HG03558 (cell line): Measurements from ENCODE around the gene COL24A1.
"Not testable (repeated sequence)": the region's sequence is repeated elsewhere in the genome, so short reads cannot be mapped to it uniquely, and the experiment has no call there.

Experiments
- ATAC-seq: cut with Tn5 transposase; IDR thresholded peaks from one replicate; pipeline ENCODE4 v1.9.1; 2021; ENCODE audit warnings: moderate number of reproducible peaks; ENCODE audit not compliant: unreplicated experiment; ENCODE audit errors: extremely low read depth

Gene COL24A1

GRCh38 chr1:85830837-85831236, 325.7 kb downstream of the COL24A1 start:
- ATAC-seq = no peak

DNA sequence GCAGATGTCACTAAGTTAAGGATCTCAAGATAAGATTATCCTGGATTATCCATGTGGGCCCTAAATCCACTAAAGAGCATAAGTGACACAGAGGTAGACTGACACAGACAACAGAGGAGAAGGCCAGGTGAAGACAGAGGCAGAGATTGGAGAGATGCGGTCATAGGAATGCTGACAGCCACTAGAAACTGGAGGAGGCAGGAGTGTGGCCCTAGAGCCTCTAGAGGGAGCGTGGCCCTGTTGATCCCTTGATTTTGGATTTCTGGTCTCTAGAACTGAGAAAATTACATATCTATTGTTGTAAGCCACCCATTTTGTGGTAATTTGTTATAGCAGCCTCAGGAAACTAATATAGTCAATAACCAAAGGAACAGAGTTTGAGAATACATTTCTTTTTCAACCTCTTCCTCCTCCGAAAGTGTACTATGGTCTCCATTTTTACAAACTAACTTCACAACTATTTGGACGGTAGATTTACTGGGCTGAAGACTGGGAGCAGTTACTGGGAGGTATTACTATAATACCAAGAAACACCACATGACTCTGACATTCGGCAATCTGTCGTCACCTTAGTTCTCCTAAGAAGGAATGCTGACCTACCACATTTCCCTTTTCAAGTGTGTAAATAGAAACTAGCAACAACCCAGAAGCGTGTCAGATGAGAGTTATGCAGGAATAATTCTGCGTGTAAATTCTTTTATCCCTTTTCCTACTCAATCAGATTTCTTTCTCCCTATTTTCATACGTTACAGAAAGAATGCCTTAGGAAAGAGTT, 332.3 kb downstream of the COL24A1 start:
- ATAC-seq = no peak

- no peak for ATAC-seq
Measured at GRCh38 chr1:85822696-85823095, 333.9 kb downstream of the COL24A1 start.

DNA sequence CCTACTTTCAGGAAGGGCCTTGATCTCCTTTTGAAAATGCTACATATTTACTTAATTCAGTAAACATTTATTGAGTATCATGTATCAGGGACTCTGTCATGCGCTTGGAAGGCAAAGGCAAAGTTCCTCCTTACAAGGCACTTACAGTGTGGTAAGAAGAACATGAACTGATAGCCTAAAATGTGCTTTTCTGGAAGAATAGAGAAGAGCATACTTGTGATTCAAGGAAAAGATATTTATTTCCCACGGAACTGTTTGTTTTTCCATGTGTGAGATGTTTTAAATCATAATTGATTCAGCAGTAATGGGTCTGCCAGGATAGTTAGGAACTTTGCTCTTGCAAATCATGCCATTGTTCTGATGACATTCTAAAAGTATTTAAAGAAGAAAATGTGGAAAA, 338.2 kb downstream of the COL24A1 start:
- ATAC-seq = no peak

DNA sequence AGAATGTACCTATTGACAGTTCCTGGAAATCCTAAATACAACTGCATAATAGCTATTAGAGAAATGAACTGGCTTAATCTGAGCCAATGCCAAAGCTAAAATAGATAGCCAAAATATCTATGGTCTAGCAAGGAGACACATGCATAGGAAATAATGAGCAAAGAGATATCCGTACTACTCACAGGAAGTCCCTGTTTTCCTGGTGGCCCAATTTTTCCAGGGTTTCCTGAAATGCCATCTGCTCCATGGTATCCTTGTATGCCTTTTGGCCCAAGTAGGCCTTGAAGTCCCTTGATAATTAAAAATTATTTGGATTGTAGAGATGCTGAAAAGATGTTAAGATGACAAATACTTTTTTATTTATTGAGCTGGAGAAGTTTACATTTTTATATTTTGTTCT, 340.0 kb downstream of the COL24A1 start:
- no peak for ATAC-seq

- no peak for ATAC-seq
Measured at GRCh38 chr1:85815906-85816305, 340.7 kb downstream of the COL24A1 start.

DNA sequence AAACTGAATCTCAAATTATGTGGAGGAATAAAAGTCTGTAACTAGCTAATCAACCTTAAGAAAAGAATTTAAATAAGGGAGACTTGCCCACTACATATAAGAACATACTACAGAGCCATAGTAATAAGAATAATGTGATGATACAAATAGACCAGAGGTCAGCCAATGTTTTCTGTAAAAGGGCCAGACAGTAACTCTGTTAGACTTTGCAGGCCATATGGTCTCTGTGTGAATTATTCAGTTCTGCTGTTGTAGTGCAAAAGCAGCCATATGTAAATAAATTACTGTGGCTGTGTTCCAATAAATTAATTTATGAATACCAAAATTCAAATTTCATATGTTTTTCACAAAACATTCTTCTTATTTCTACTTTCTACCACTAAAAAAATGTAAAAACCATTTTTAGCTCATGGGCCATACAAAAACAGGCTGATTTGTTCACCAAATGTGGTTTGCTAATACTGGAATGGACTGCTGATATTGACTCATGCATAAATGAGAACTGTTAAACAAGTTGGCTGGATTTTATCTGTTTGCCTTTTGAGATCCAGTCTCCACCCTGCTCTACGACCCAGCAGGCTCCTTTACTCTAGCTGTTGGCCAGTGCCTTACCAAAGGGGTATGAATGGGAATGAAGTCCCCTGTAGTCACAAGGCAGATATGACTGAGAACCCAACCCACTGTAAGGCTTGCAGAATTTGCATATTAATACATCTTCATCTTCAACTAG, 350.2 kb downstream of the COL24A1 start:
- ATAC-seq = no peak

DNA sequence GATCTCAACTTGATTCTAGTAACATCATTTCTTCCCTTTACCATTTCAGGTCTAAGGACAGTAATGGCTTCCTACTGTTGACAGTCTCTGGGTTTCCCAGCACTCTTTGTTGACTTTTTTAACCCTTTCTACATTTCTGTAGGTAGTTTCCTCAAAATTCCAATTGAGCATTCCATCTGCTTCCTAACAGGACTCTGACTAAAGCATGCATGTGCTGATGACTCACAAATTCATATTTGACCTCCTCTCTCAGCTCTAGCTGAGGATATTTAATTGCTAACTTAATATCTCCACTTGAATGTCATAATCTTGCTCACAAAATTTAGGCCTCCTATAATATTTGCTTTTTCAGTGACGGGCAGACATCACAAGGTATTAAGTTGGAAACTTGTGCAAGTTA, 355.1 kb downstream of the COL24A1 start:
- ATAC-seq = no peak

DNA sequence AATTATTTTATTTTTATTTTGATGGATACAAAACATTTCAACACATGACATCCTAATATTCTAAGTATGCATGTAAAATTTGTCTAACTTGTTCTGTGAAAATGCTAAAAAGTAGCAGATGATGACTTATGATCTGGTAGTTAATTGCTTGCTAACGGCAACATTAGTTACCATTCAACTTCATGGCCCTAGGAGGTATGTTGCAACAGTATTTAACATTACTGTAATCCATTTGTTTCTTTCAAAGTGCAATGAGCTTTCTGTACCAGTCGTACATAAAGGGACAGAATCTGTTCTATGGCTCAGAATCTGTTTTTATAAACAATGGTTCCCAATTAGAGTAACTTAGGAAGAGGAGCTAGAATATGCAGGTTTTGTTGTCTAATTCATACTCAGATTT, 356.8 kb downstream of the COL24A1 start:
- no peak for ATAC-seq

GRCh38 chr1:85798419-85798818, 358.2 kb downstream of the COL24A1 start:
- ATAC-seq = no peak

- ATAC-seq = not testable (repeated sequence)
Measured at GRCh38 chr1:85777021-85777420, 379.6 kb downstream of the COL24A1 start.

GRCh38 chr1:85762804-85763203, 393.8 kb downstream of the COL24A1 start:
- no peak for ATAC-seq

- ATAC-seq = no peak
Measured at GRCh38 chr1:85756864-85757263, 399.7 kb downstream of the COL24A1 start.

DNA sequence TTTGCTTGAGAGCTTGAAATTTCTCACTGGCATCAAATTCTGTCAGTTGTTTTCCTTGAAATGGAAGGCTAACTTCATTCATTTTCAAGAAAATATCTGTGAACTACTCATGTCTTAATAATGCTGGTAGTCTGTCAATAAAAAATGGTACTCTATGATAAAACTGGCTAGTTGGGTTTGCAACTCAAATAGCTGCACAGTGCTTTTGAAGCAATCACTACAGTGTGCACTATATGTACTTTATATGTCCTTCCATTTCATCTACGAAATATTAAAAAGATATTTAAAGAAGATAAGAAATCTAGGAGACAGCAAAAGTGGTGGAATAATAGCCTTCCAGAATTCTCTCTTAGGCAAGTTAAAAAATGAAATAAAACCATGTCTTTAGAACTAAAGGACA, 408.5 kb downstream of the COL24A1 start:
- ATAC-seq = no peak

GRCh38 chr1:85746777-85747176, 409.8 kb downstream of the COL24A1 start:
- ATAC-seq = no peak

- no peak for ATAC-seq
Measured at GRCh38 chr1:85743814-85744213, 412.8 kb downstream of the COL24A1 start.

DNA sequence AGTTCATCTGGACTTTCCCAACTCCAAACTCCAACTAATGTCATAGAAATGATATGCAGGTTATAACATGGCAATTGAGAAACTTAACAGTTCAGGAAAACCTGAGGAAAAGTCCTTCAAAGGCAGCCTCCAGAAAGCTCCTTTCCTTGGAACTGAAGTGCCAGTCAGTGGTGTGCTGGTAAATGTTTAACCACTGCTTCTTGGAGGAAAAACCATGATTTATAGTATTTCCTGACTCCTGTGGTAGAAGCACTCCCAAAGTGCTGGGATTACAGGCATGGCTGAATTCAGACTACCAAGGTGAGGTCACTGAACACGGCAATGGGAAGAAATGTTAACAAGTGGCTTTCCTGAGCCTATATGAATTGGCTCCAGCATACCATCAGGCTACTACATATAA, 421.6 kb downstream of the COL24A1 start:
- ATAC-seq = no peak

- no peak for ATAC-seq
Measured at GRCh38 chr1:85718678-85719340, 437.8 kb downstream of the COL24A1 start.

DNA sequence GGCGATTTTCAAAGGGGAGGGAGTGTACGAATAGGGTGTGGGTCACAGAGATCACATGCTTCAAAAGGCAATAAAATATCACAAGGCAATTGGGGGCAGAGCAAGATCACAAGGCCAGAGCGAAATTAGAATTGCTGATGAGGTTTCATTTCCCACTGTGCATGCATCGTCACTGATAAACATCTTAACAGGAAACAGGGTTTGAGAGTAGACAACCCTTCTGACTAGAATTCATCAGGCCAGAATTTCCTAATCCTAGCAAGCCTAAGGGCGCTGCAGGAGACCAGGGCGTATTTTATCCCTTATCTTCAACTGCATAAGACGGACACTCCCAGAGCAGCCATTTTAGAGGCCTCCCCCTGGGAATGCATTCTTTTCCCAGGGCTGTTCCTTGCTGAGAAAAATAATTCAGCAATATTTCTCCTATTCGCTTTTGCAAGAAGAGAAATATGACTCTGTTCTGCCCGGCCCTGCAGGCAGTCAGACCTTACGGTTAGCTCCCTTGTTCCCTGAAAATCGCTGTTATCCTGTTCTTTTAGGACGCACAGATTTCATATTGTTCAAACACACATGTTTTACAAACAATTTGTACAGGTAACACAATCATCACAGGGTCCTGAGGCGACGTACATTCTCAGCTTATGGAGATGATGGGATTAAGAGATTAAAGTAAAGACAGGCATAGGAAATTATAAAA, 442.0 kb downstream of the COL24A1 start:
- ATAC-seq = not testable (repeated sequence)

GRCh38 chr1:85708829-85709227, 447.7 kb downstream of the COL24A1 start:
- ATAC-seq = no peak
